C4-2B (cell line): ENCODE data around the gene IDH3B.
"Not testable (repeated sequence)": the region's sequence is repeated elsewhere in the genome, so short reads cannot be mapped to it uniquely, and the experiment has no call there.

Experiments
- H3K27ac ChIP-seq: fragments of 450-650 bp; 2 replicates; pipeline ENCODE4 v1.5.1; 2017
- ZFX ChIP-seq: fragments of 450-650 bp; IDR thresholded peaks from 2 replicates; pipeline ENCODE4 v1.6.1; 2017
- TF ChIP-seq, protein P1 (sequence below): fragments of 450-650 bp; conservative IDR thresholded peaks from 2 replicates; pipeline ENCODE4 v1.5.1; 2017; ENCODE audit warnings: mild to moderate bottlenecking

Gene IDH3B

DNA sequence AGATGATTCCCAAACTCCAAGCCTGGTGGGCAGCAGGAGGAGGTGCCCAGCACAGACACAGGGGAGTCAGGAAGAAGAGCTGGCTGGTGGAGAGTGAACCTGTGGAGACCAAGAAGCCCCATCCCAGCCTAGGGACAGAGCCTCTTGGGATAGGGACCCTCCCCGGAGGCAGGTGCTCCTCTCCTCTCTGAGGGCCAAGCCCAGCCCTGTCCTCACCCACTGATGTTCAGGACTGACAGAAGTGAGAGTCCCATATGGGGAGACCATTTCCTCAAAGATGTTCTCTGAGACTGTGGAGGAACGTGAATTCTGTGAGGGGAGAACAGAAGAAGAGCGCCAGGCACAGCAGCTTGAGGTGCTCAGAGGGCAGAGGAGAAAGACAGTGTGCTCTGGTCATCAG, 26.2 kb upstream of the IDH3B start:
- no peak for TF ChIP-seq ZFX
- TF ChIP-seq, protein P1, sequence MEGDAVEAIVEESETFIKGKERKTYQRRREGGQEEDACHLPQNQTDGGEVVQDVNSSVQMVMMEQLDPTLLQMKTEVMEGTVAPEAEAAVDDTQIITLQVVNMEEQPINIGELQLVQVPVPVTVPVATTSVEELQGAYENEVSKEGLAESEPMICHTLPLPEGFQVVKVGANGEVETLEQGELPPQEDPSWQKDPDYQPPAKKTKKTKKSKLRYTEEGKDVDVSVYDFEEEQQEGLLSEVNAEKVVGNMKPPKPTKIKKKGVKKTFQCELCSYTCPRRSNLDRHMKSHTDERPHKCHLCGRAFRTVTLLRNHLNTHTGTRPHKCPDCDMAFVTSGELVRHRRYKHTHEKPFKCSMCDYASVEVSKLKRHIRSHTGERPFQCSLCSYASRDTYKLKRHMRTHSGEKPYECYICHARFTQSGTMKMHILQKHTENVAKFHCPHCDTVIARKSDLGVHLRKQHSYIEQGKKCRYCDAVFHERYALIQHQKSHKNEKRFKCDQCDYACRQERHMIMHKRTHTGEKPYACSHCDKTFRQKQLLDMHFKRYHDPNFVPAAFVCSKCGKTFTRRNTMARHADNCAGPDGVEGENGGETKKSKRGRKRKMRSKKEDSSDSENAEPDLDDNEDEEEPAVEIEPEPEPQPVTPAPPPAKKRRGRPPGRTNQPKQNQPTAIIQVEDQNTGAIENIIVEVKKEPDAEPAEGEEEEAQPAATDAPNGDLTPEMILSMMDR: no peak
- H3K27ac ChIP-seq: no peak overlapping the region

DNA sequence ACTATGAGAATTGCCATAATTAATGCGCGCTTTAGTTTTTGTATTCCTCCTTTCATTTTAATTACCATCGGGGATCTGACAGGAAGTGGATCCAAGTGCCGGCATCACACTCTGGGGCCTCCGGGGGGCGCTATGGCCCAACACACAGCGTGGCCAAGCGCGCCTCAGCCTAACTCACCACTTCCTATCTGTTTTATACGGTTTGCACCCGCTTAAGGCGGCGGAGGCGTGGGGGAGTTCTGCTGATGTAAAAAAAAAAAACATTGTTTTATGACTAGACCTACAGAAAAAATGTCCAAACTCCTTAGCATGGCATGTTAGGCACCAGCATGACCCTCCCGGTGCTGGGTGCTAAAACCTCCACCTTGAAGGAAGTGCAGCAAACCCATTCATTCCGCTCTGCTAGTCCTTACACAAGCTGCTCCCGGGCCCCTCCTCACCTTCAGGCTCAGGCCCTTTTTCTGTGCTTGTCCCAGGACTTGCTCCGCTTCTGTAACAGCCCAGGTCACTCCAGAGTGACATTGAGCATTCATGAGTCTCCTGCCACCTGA, 24.1 kb upstream of the IDH3B start:
- no peak overlapping the region for H3K27ac ChIP-seq
- TF ChIP-seq, protein P1: peak; percentile 73
- TF ChIP-seq ZFX: no peak

- H3K27ac ChIP-seq: no peak overlapping the region
- no peak for TF ChIP-seq ZFX
- TF ChIP-seq, protein P1: no peak
These were observed 23.5 kb upstream of the IDH3B start for GRCh38 chr20:2687514-2687913.

DNA sequence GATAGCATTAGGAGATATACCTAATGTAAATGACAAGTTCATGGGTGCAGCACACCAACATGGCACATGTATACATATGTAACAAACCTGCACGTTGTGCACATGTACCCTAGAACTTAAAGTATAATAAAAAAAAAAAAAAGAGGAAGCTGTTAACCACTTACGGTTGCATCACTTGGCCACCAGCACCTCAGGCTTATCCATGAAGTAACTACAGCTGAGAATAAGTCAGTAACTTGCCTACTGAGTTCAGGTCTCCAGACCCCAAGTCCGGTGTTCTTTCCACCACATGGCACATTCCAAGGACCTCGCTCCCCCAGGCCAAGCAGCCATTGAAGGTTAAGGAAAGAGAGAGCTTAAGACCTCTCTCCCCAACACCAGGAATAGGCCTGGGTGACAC, 20.8 kb upstream of the IDH3B start:
- H3K27ac ChIP-seq: not testable (repeated sequence)

GRCh38 chr20:2682040-2682439, 18.0 kb upstream of the IDH3B start:
- not testable (repeated sequence) for H3K27ac ChIP-seq

- no peak overlapping the region for H3K27ac ChIP-seq
- TF ChIP-seq, protein P1: no peak
- TF ChIP-seq ZFX: no peak
These were observed 16.0 kb upstream of the IDH3B start for GRCh38 chr20:2680046-2680445.

DNA sequence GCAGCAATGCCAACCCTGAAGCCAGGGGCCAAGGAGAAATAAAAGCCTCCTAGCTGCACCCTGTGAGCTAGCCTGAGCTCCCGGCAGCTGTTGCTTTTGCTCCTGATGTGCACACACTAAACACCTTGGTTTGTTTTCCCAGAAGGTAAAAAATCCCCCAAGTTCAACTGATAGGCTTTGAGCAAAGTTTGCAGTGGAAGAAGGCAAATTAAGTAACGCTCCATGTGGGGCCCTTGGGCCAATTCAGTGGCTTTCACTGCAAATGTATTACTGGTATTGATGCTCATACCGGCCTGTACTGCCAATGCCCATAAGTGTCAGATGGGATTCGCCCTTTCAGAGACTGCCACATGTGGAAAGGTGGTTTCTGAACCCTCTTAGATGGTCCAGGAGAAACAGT, 9.4 kb upstream of the IDH3B start:
- no peak overlapping the region for H3K27ac ChIP-seq
- TF ChIP-seq, protein P1: no peak
- no peak for TF ChIP-seq ZFX

GRCh38 chr20:2672446-2672845, 8.4 kb upstream of the IDH3B start:
- TF ChIP-seq, protein P1: no peak
- no peak for TF ChIP-seq ZFX
- no peak overlapping the region for H3K27ac ChIP-seq
